H1 (cell line): ENCODE data around the gene GPC3. TPM values are rescaled to one million over a fixed set of nuclear protein-coding genes. Genes with fewer than 3 reads are reported as not detected.

ENCODE experiments used
- CTCF ChIA-PET: fragments of 300-600 bp; sonication (Branson Sonifier 250); formaldehyde crosslinking; loops from one replicate; lab custom pipeline; 2021; ENCODE audit not compliant: partially characterized antibody; lab: Charles Lee
- POLR2A ChIA-PET: fragments of 300-600 bp; sonication (Branson Sonifier 250); formaldehyde crosslinking; loops from one replicate; lab custom pipeline; 2021; ENCODE audit warnings: inconsistent platforms; ENCODE audit not compliant: partially characterized antibody; lab: Charles Lee
- DNase-seq, 2 experiments: peaks; one replicate each; pipeline versions ENCODE4 v3.0.0 to v3.0.0-alpha.2; 2010 to 2022; ENCODE audit warnings: low spot score in 2 of 2, low read depth in 1 of 2, mixed read lengths in 1 of 2
- FAIRE-seq: peaks from 2 replicates; lab custom pipeline; 2011; peaks lifted over from hg19 to GRCh38; lab: Jason Lieb, UNC
- H2AFZ ChIP-seq: 2 replicates; pipeline ENCODE4 v1.8.1; 2012; ENCODE audit warnings: low read length, inconsistent platforms
- H2AK5ac ChIP-seq: 2 replicates; pipeline ENCODE4 v1.6.1; 2013; ENCODE audit warnings: low read depth, low read length
- H2BK120ac ChIP-seq: replicated peaks from 2 replicates; pipeline ENCODE3; 2013; ENCODE audit warnings: low read depth, low read length, inconsistent platforms
- H2BK12ac ChIP-seq: 2 replicates; pipeline ENCODE4 v1.6.1; 2013; ENCODE audit warnings: low read depth, low read length
- H2BK15ac ChIP-seq: 2 replicates; pipeline ENCODE4 v1.6.1; 2013; ENCODE audit warnings: low read length
- H2BK20ac ChIP-seq: 2 replicates; pipeline ENCODE4 v1.6.1; 2013; ENCODE audit warnings: low read length
- H2BK5ac ChIP-seq: 2 replicates; pipeline ENCODE4 v1.6.1; 2013; ENCODE audit warnings: low read depth, low read length
- H3K14ac ChIP-seq: 2 replicates; pipeline ENCODE4 v1.6.1; 2013; ENCODE audit warnings: inconsistent platforms; ENCODE audit not compliant: insufficient read length
- H3K18ac ChIP-seq: 2 replicates; pipeline ENCODE4 v1.6.1; 2013; ENCODE audit warnings: low read length; ENCODE audit errors: extremely low read depth
- H3K23ac ChIP-seq: 2 replicates; pipeline ENCODE4 v1.6.1; 2013; ENCODE audit warnings: inconsistent platforms; ENCODE audit not compliant: insufficient read length
- H3K23me2 ChIP-seq: 2 replicates; pipeline ENCODE4 v1.6.1; 2013; ENCODE audit warnings: low read depth, low read length
- H3K27ac ChIP-seq: 2 replicates; pipeline ENCODE4 v1.6.1; 2011; ENCODE audit warnings: low read depth, low read length, inconsistent platforms
- H3K27me3 ChIP-seq, 4 experiments: replicated peaks in 1 of 4; 1 replicate in 1 of 4; 2 replicates in 3 of 4; pipeline versions ENCODE4 v1.6.1 to v1.8.1; 2011 to 2013; ENCODE audit warnings: low read length in 3 of 4, mild to moderate bottlenecking in 3 of 4, inconsistent platforms in 2 of 4, mixed read lengths in 2 of 4, moderate library complexity in 1 of 4; ENCODE audit not compliant: control insufficient read depth in 3 of 4, insufficient read depth in 3 of 4; ENCODE audit errors: extremely low read depth in 1 of 4
- H3K36me3 ChIP-seq, 4 experiments: 2 replicates each; pipeline versions ENCODE4 v1.6.1 to v1.8.1; 2011 to 2013; ENCODE audit warnings: mild to moderate bottlenecking in 4 of 4, low read length in 3 of 4, moderate library complexity in 2 of 4, control low read depth in 1 of 4, inconsistent platforms in 1 of 4; ENCODE audit not compliant: insufficient read depth in 4 of 4, control insufficient read depth in 2 of 4
- H3K4ac ChIP-seq: replicated peaks from 2 replicates; pipeline ENCODE3; 2013; ENCODE audit warnings: low read length, low read depth, mixed read lengths, inconsistent platforms; ENCODE audit not compliant: insufficient read length
- H3K4me1 ChIP-seq, 4 experiments: replicated peaks in 1 of 4; 1 replicate in 1 of 4; 2 replicates in 3 of 4; pipeline versions ENCODE4 v1.6.1 to v1.8.1; 2011 to 2013; ENCODE audit warnings: low read length in 3 of 4, inconsistent platforms in 2 of 4, mixed read lengths in 1 of 4; ENCODE audit not compliant: insufficient read depth in 4 of 4, control insufficient read depth in 3 of 4
- H3K4me2 ChIP-seq, 2 experiments: 2 replicates each; pipeline versions ENCODE4 v1.6.1 to v1.8.1; 2011 to 2013; ENCODE audit warnings: low read depth in 2 of 2, low read length in 2 of 2, control low read depth in 1 of 2, inconsistent platforms in 1 of 2, mild to moderate bottlenecking in 1 of 2; ENCODE audit not compliant: insufficient read depth in 1 of 2
- H3K4me3 ChIP-seq, 4 experiments: fragments of 200-600, 300-600 bp in 1 of 4; sonication (generic), shearing (Covaris generic), sonication (Bioruptor Twin) in 1 of 4; 2 replicates each; pipeline versions ENCODE4 v1.5.1 to v1.8.1; 2011 to 2016; ENCODE audit warnings: low read length in 4 of 4, low read depth in 3 of 4, control low read depth in 2 of 4, inconsistent platforms in 2 of 4, mild to moderate bottlenecking in 2 of 4, mixed read lengths in 1 of 4, moderate library complexity in 1 of 4; ENCODE audit not compliant: insufficient read depth in 2 of 4; ENCODE audit errors: extremely low read depth in 1 of 4
- H3K56ac ChIP-seq: replicated peaks from 2 replicates; pipeline ENCODE3; 2013; ENCODE audit warnings: low read depth, mild to moderate bottlenecking, mixed read lengths, low read length, inconsistent platforms; ENCODE audit not compliant: insufficient read length
- H3K79me1 ChIP-seq: 2 replicates; pipeline ENCODE4 v1.6.1; 2013; ENCODE audit warnings: low read depth, low read length, control low read depth
- H3K79me2 ChIP-seq, 2 experiments: 2 replicates each; pipeline versions ENCODE4 v1.6.1 to v1.8.1; 2012 to 2013; ENCODE audit warnings: low read length in 2 of 2, mild to moderate bottlenecking in 2 of 2, inconsistent platforms in 1 of 2; ENCODE audit not compliant: insufficient read depth in 2 of 2, control insufficient read depth in 1 of 2
- H3K9ac ChIP-seq, 4 experiments: replicated peaks in 1 of 4; 1 replicate in 1 of 4; 2 replicates in 3 of 4; pipeline versions ENCODE4 v1.6.1 to v1.8.1; 2011 to 2013; ENCODE audit warnings: low read depth in 3 of 4, low read length in 3 of 4, control low read depth in 2 of 4, mild to moderate bottlenecking in 2 of 4, moderate library complexity in 2 of 4, inconsistent platforms in 1 of 4; ENCODE audit errors: extremely low read depth in 1 of 4
- H3K9me3 ChIP-seq, 2 experiments: 2 replicates each; pipeline versions ENCODE4 v1.6.1 to v1.8.1; 2012 to 2013; ENCODE audit warnings: mild to moderate bottlenecking in 2 of 2, moderate library complexity in 2 of 2, control low read depth in 1 of 2, inconsistent platforms in 1 of 2, low read depth in 1 of 2, low read length in 1 of 2, mixed read lengths in 1 of 2; ENCODE audit not compliant: insufficient read depth in 2 of 2
- H4K20me1 ChIP-seq, 2 experiments: replicated peaks in 1 of 2; 2 replicates each; pipeline versions ENCODE3 to v1.8.1; 2011 to 2013; ENCODE audit warnings: inconsistent platforms in 2 of 2, low read length in 2 of 2, mild to moderate bottlenecking in 1 of 2; ENCODE audit not compliant: insufficient read depth in 2 of 2, control insufficient read depth in 1 of 2
- H4K5ac ChIP-seq: 2 replicates; pipeline ENCODE4 v1.6.1; 2013; ENCODE audit warnings: low read length, low read depth, mixed read lengths, inconsistent platforms; ENCODE audit not compliant: insufficient read length
- H4K8ac ChIP-seq: 2 replicates; pipeline ENCODE4 v1.8.0; 2013; ENCODE audit warnings: mild to moderate bottlenecking, moderate library complexity, low read length, inconsistent platforms; ENCODE audit not compliant: insufficient read depth; ENCODE audit errors: extremely low read depth
- H4K91ac ChIP-seq: replicated peaks from 2 replicates; pipeline ENCODE3; 2013; ENCODE audit warnings: low read length, mixed read lengths, inconsistent platforms; ENCODE audit not compliant: insufficient read length
- BACH1 ChIP-seq: IDR thresholded peaks from 2 replicates; pipeline ENCODE4 v1.6.1; 2012; ENCODE audit warnings: low read length, improper control_type of control experiment
- BCL11A ChIP-seq, 2 experiments: IDR thresholded peaks; one replicate each; pipeline ENCODE4 v1.6.1; 2011; ENCODE audit warnings: low read depth in 2 of 2, low read length in 2 of 2, mild to moderate bottlenecking in 2 of 2
- EP300 ChIP-seq, 2 experiments: IDR thresholded peaks; 1 replicate in 1 of 2; 2 replicates in 1 of 2; pipeline ENCODE4 v1.6.1; 2011 to 2012; ENCODE audit warnings: low read depth in 2 of 2, low read length in 2 of 2, mild to moderate bottlenecking in 2 of 2, borderline replicate concordance in 1 of 2, inconsistent platforms in 1 of 2, moderate library complexity in 1 of 2
- GTF2F1 ChIP-seq: IDR thresholded peaks from 2 replicates; pipeline ENCODE4 v1.6.1; 2012; ENCODE audit warnings: low read depth, low read length, improper control_type of control experiment, borderline replicate concordance
- JUND ChIP-seq: IDR thresholded peaks from 2 replicates; pipeline ENCODE4 v1.6.1; 2011; ENCODE audit warnings: mild to moderate bottlenecking, improper control_type of control experiment, low read length
- KDM1A ChIP-seq: fragments of 200-600, 300-600 bp; sonication (generic); IDR thresholded peaks from 2 replicates; pipeline ENCODE4 v1.7.1; 2016; ENCODE audit warnings: mild to moderate bottlenecking, low read length, borderline replicate concordance
- KDM4A ChIP-seq: IDR thresholded peaks from one replicate; pipeline ENCODE4 v1.7.1; 2012; ENCODE audit warnings: low read depth, mild to moderate bottlenecking, moderate library complexity, low read length, inconsistent platforms; ENCODE audit not compliant: severe bottlenecking
- RFX5 ChIP-seq: IDR thresholded peaks from 2 replicates; pipeline ENCODE4 v1.6.1; 2011; ENCODE audit warnings: low read depth, low read length, improper control_type of control experiment, borderline replicate concordance
- SIX5 ChIP-seq: IDR thresholded peaks from 2 replicates; pipeline ENCODE4 v1.6.1; 2011; ENCODE audit warnings: mild to moderate bottlenecking, low read depth, low read length
- TAF1 ChIP-seq: IDR thresholded peaks from 2 replicates; pipeline ENCODE4 v1.6.1; 2011; ENCODE audit warnings: mild to moderate bottlenecking, low read depth, low read length
- TEAD4 ChIP-seq: IDR thresholded peaks from 2 replicates; pipeline ENCODE4 v1.6.1; 2012; ENCODE audit warnings: low read depth, low read length, inconsistent platforms, mixed read lengths
- YY1 ChIP-seq: IDR thresholded peaks from 2 replicates; pipeline ENCODE4 v1.6.1; 2011; ENCODE audit warnings: low read depth, mild to moderate bottlenecking, low read length
- ZNF274 ChIP-seq: IDR thresholded peaks from 2 replicates; pipeline ENCODE4 v1.7.0; 2012; ENCODE audit warnings: low read length, borderline replicate concordance; ENCODE audit errors: extremely low read depth
- WGBS, 2 experiments: shearing (Covaris generic) in 1 of 2; methylation state at CpG; one replicate each; pipeline versions ENCODE4 v1.1.6 to v1.1.7; 2013 to 2015; ENCODE audit warnings: low lambda C conversion rate in 2 of 2, mixed read lengths in 2 of 2, inconsistent platforms in 1 of 2, low coverage in 1 of 2, missing lambda C conversion rate in 1 of 2; ENCODE audit not compliant: insufficient replicate concordance in 2 of 2, insufficient coverage in 1 of 2, insufficient read length in 1 of 2; ENCODE audit errors: extremely low coverage in 1 of 2, missing lambda C conversion rate in 1 of 2; 5-methylcytosine and 5-hydroxymethylcytosine counted together
- polyA plus RNA-seq, 7 experiments: library from polyadenylated mRNA; depleted of rRNA in 3 of 7; stranded (reverse) in 5 of 7; unstranded in 2 of 7; fragments of >200 nt in 5 of 7; fragments of 200-250 nt in 2 of 7; gene quantifications; 1 replicate in 5 of 7; 2 replicates in 1 of 7; 4 replicates in 1 of 7; pipeline versions ENCODE4 v1.2.1 to v1.2.3, GENCODE V29; 2011 to 2013; ENCODE audit warnings: missing spikeins in 2 of 7, mixed read lengths in 2 of 7
- total RNA-seq: library from RNA; stranded (reverse); fragmentation: NEBNext Ultra II Directional; extraction: Animal tissue kit (Norgen Biotek cat#: 25700); gene quantifications from 2 replicates; pipeline ENCODE4 v1.2.1, GENCODE V29; 2021
- TF ChIP-seq, protein P1 (sequence below): IDR thresholded peaks from 2 replicates; pipeline ENCODE4 v1.6.1; 2011; ENCODE audit warnings: low read depth, mild to moderate bottlenecking, low read length; ENCODE audit not compliant: insufficient read depth

GPC3 gene
- total and polyA plus RNA-seq, 2 of the 8 experiments (the other 6 are each of a cell fraction or from before 2014, with no cell fraction given): 64.8 to 71.9 TPM

GRCh38 chrX:133947022-133947421 is 38.4 kb downstream of the GPC3 start:
- H3K18ac ChIP-seq: no peak overlapping the region
- no peak overlapping the region for H3K56ac ChIP-seq
- POLR2A ChIA-PET: no interaction called here
- H3K4me2 ChIP-seq: no peak overlapping the region
- no peak for FAIRE-seq
- H4K20me1 ChIP-seq: no peaks in the 10 kb centered on the region
- TF ChIP-seq RFX5 (no peak), JUND (no peak), TEAD4 (no peak), ZNF274 (no peak), TAF1 (no peak), BACH1 (no peak), BCL11A (IDR thresholded peaks at IDR 0.05; ENCODE audit: low read depth in 2 of 2, low read length in 2 of 2) (no peak), KDM4A (no peak), GTF2F1 (no peak), KDM1A (no peak), YY1 (no peak), EP300 (IDR thresholded peaks at IDR 0.05; ENCODE audit: borderline replicate concordance in 1 of 2, low read depth in 2 of 2, low read length in 2 of 2) (no peak), SIX5 (no peak)
- TF ChIP-seq, protein P1, sequence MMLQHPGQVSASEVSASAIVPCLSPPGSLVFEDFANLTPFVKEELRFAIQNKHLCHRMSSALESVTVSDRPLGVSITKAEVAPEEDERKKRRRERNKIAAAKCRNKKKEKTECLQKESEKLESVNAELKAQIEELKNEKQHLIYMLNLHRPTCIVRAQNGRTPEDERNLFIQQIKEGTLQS: no peak
- TF ChIP-seq, all 59 proteins: peak for 0
- H2BK20ac ChIP-seq: no peak overlapping the region
- no peak overlapping the region for H3K9ac ChIP-seq
- H2BK120ac ChIP-seq: no peak overlapping the region
- no peaks in the 10 kb centered on the region for H3K4me1 ChIP-seq
- WGBS, 2 experiments: 83% methylated on average over 2 of the region's 2 CpGs; no CpG with 5 or more reads in 1 of the 2 experiments
- H3K27me3 ChIP-seq: no peaks in the 10 kb centered on the region
- no peak overlapping the region for H2BK5ac ChIP-seq
- H3K27ac ChIP-seq: no peak overlapping the region
- no peak overlapping the region for H2AFZ ChIP-seq
- H3K4ac ChIP-seq: no peak overlapping the region
- no peaks in the 10 kb centered on the region for H3K23me2 ChIP-seq
- no peak overlapping the region for H3K4me3 ChIP-seq
- no peaks in the 10 kb centered on the region for H3K79me1 ChIP-seq
- no peak overlapping the region for H4K91ac ChIP-seq
- no peaks in the 10 kb centered on the region for H3K9me3 ChIP-seq
- H2BK15ac ChIP-seq: no peak overlapping the region
- no peak for DNase-seq
- no peak overlapping the region for H4K8ac ChIP-seq
- H3K14ac ChIP-seq: no peak overlapping the region
- no peak overlapping the region for H2BK12ac ChIP-seq
- no peak overlapping the region for H3K23ac ChIP-seq
- H2AK5ac ChIP-seq: no peak overlapping the region
- peaks cover 0 to 14% (median under 1%) of the 10 kb centered on the region in 4 experiments; a peak in 3 of 8 replicates for H3K36me3 ChIP-seq
- CTCF ChIA-PET: interaction anchor here (0.8 kb wide), 1 partner anchor 25 kb away, joined by 3 read pairs; no protein-coding TSS in a partner anchor
- no peak overlapping the region for H4K5ac ChIP-seq
- no peaks in the 10 kb centered on the region for H3K79me2 ChIP-seq
